ENCODE results near the gene PUS7L.

PUS7L gene, protein sequence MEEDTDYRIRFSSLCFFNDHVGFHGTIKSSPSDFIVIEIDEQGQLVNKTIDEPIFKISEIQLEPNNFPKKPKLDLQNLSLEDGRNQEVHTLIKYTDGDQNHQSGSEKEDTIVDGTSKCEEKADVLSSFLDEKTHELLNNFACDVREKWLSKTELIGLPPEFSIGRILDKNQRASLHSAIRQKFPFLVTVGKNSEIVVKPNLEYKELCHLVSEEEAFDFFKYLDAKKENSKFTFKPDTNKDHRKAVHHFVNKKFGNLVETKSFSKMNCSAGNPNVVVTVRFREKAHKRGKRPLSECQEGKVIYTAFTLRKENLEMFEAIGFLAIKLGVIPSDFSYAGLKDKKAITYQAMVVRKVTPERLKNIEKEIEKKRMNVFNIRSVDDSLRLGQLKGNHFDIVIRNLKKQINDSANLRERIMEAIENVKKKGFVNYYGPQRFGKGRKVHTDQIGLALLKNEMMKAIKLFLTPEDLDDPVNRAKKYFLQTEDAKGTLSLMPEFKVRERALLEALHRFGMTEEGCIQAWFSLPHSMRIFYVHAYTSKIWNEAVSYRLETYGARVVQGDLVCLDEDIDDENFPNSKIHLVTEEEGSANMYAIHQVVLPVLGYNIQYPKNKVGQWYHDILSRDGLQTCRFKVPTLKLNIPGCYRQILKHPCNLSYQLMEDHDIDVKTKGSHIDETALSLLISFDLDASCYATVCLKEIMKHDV

GRCh38 chr12:43758728-43759563, at the start of gene PUS7L, which contains the start of gene IRAK4:
Gene PUS7L, minus strand, starts transcription at chr12:43758790. Its CDS starts 3,545 bp downstream, at chr12:43755245.
Gene IRAK4, plus strand, starts transcription at chr12:43758951. Its CDS starts 9,161 bp downstream, at chr12:43768112.
- peak; percentile 58 for DNase-seq (ENCODE audit: insufficient read length, low spot score)
- FAIRE-seq, result no peak

GRCh38 chr12:43807386-43807785, 48.8 kb upstream of the PUS7L start:
- no peak for TF ChIP-seq CTCF (IDR thresholded peaks at IDR 0.05; ENCODE audit: insufficient read depth, missing control alignments)
- FAIRE-seq, result no peak

More at GRCh38 chr12:43758728-43759563, at the start of gene PUS7L, which contains the start of gene IRAK4:
- TF ChIP-seq CTCF (IDR thresholded peaks at IDR 0.05; ENCODE audit: insufficient read depth, missing control alignments), result peak; percentile 50

GRCh38 chr12:43806737-43807072, 48.1 kb upstream of the PUS7L start:
- DNase-seq (ENCODE audit: insufficient read length, low spot score), result no peak
- FAIRE-seq, result no peak
- no peak for TF ChIP-seq CTCF (IDR thresholded peaks at IDR 0.05; ENCODE audit: insufficient read depth, missing control alignments)

More at GRCh38 chr12:43807386-43807785, 48.8 kb upstream of the PUS7L start:
- DNase-seq (ENCODE audit: insufficient read length, low spot score), result no peak

DNA sequence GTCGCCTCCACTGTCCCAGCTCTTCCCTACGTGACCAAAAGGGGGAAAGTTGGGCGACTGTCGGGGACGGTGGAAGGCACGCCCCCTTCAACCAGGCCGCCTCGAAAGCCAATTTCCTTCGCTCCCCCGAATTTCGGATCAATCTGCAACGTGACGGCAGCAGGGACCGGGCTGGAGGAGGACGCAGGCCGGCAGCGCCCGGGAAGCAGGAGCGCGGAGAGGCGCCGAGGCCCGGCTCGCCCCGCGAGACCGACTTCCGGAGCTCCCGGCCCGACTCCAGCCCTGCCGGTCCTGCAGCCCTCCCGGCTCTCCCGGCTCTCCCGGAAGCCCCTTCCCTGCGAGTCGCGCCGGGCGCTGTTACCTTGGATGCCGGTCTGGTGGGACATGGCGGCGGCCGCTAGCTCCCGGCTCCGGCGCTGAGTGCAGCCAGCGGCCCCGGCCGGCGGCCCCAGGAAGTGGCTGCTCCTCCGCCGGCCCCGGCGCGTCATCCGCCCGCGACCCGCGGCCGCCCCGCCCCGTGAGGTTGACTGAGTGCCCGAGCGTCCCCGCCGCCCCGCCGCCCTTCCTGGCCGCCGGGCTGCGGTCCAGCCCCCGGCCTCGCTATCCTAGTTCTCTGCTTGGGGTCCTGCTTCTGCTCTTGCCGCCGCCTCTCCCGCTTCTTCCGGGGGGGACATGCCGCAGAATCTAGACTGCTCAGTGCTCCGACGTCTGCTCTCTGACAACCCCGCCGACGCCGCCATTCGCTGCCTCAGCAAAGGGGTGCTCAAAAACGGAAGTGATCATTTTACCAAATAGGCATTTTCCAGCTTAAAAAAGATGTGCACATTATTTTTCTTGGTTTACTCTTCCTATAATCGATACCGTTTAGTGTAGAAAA, 47.5 kb upstream of the PUS7L start, which contains the start of gene TWF1:
TSS of gene TWF1 (minus strand) at position 458 of the 877 bp plus-strand sequence. CDS start at position 386, 72 bp downstream.
- FAIRE-seq (no peak), DNase-seq (ENCODE audit: insufficient read length, low spot score) (peak; percentile 23)
- no peak for TF ChIP-seq CTCF (IDR thresholded peaks at IDR 0.05; ENCODE audit: insufficient read depth, missing control alignments)

- DNase-seq (ENCODE audit: insufficient read length, low spot score), result no peak
- TF ChIP-seq CTCF (IDR thresholded peaks at IDR 0.05; ENCODE audit: insufficient read depth, missing control alignments), result no peak
- FAIRE-seq, result no peak
Observed at GRCh38 chr12:43805149-43805859, 46.7 kb upstream of the PUS7L start.
